DMS153 treated with DMSO at 0.1 percent for 48 hours (cell line): Measurements from ENCODE around the gene ZNF414.

Source experiments
- DNase-seq: peaks from one replicate; lab custom pipeline; 2025; ENCODE audit not compliant: unreplicated experiment; lab: John Stamatoyannopoulos, UW

Gene ZNF414

GRCh38 chr19:8468761-8469373, 45.1 kb downstream of the ZNF414 start:
- no peak for DNase-seq

GRCh38 chr19:8468124-8468523, 45.8 kb downstream of the ZNF414 start:
- DNase-seq: no peak

GRCh38 chr19:8466018-8466417, 47.9 kb downstream of the ZNF414 start:
- DNase-seq: no peak

GRCh38 chr19:8463365-8463764, 50.6 kb downstream of the ZNF414 start:
- no peak for DNase-seq

- DNase-seq: no peak
These were observed 51.4 kb downstream of the ZNF414 start for GRCh38 chr19:8462571-8462970.

GRCh38 chr19:8461891-8462290, 52.1 kb downstream of the ZNF414 start:
- DNase-seq: no peak

GRCh38 chr19:8461376-8461775, 52.6 kb downstream of the ZNF414 start:
- DNase-seq: no peak

GRCh38 chr19:8460516-8461298, 53.3 kb downstream of the ZNF414 start:
- no peak for DNase-seq
